Measurements from ENCODE around the gene MUC2. TPM values are rescaled to one million over a fixed set of nuclear protein-coding genes. Genes with fewer than 3 reads are reported as not detected.

Gene MUC2
- total and polyA plus RNA-seq, 9 of the 15 experiments (the other 6 are each of a cell fraction or from before 2014, with no cell fraction given) = under 0.01 to 0.18 TPM; not detected in 7

DNA sequence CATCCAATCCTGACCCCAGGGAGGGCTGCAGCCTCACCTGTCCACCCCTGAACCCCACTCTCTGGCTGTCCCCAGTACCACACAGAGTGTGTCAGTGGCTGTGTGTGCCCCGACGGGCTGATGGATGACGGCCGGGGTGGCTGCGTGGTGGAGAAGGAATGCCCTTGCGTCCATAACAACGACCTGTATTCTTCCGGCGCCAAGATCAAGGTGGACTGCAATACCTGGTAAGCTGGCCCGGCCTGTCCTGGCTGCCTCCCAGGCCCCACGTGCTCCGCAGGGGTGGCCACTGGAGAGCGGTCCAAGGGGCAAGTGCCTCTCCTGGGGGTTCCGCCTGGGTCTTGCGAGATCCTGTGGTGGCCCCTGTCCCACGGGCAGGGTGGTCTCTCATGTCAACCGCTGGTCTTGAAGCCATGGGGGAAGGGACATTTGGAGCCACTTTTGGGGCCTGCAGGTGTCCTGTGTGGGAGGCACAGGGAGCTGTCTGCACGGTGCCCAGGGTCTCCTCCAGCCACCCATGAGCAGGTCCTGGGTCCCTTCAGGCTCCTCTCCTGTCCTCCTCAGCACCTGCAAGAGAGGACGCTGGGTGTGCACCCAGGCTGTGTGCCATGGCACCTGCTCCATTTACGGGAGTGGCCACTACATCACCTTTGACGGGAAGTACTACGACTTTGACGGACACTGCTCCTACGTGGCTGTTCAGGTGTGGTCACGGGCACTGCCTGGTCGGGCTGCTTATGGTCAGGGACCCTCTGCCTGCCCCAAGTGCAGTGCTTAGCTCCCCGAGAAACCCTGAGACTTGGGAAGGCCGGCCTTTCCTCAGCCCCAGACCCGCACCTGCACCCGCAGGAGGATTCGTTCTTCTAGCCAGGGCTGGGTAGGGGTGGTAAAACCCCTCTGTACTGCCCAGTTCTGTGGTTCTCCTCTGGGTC, 11.8 kb downstream of the MUC2 start:
- Histone ChIP-seq H3K4me3 (no peak overlapping the region), H3K9me3 (replicated peaks; ENCODE audit: control insufficient read depth, insufficient read depth, low read depth, low read length) (no peaks in the 10 kb centered on the region; the same call in 1 of the 2 replicates), H3K9me1 (ENCODE audit: control insufficient read depth, insufficient read depth, low read length) (no peaks in the 10 kb centered on the region), H3K9ac (ENCODE audit: insufficient read depth in 1 of 2, low read depth in 2 of 2, low read length in 2 of 2) (no peak overlapping the region), H3K27ac (ENCODE audit: extremely low read depth, low read depth, low read length) (no peak overlapping the region), H3K4me1 (replicated peaks in 1 of 2; ENCODE audit: control insufficient read depth in 2 of 2, insufficient read depth in 2 of 2, low read length in 2 of 2) (peaks cover 0 to 40% of the 10 kb centered on the region in 2 experiments; a peak in 2 of 5 replicates), H3K36me3 (ENCODE audit: control insufficient read depth, insufficient read depth, low read length) (no peaks in the 10 kb centered on the region), H2AFZ (ENCODE audit: low read depth, low read length) (no peak overlapping the region), H3K4me2 (ENCODE audit: insufficient read depth, low read length) (no peak overlapping the region), H3K27me3 (ENCODE audit: control insufficient read depth in 2 of 2, insufficient read depth in 2 of 2, low read length in 2 of 2) (peaks cover 8 to 47% of the 10 kb centered on the region in 2 experiments; a peak in 4 of 5 replicates), H4K20me1 (replicated peaks; ENCODE audit: control insufficient read depth, insufficient read depth, low read length) (no peaks in the 10 kb centered on the region), H3K79me2 (ENCODE audit: control insufficient read depth, insufficient read depth, low read length) (no peaks in the 10 kb centered on the region)
- DNase-seq (ENCODE audit: extremely low read depth in 1 of 4, low spot score in 3 of 4) = no peak
- in situ Hi-C loops (cut with MboI) = no loop called here
- no peak for FAIRE-seq
- WGBS (ENCODE audit: insufficient coverage, low coverage, missing lambda C conversion rate) = 4% methylated on average over 31 of the region's 31 CpGs
- intact Hi-C loops (cut with micrococcal nuclease) = no loop called here
- CTCF ChIA-PET (ENCODE audit: low intra/inter-chr PET ratio) = no interaction called here
- POLR2A ChIA-PET = no interaction called here
- TF ChIP-seq ZFP91 (CRISPR knock-in tag; IDR thresholded peaks at IDR 0.05) (no peak), GATA2 (CRISPR knock-in tag; IDR thresholded peaks at IDR 0.05) (no peak), CREB5 (CRISPR knock-in tag; IDR thresholded peaks at IDR 0.05) (no peak), KLF16 (IDR thresholded peaks at IDR 0.05) (no peak), SMAD3 (CRISPR knock-in tag; conservative IDR thresholded peaks at IDR 0.05) (no peak), XRCC4 (IDR thresholded peaks at IDR 0.05; ENCODE audit: extremely low read depth, insufficient read depth, insufficient read length) (no peak), E2F1 (CRISPR knock-in tag; IDR thresholded peaks at IDR 0.05) (no peak), PTTG1 (tag; IDR thresholded peaks at IDR 0.05; ENCODE audit: low read depth) (no peak), JUNB (CRISPR knock-in tag; conservative IDR thresholded peaks at IDR 0.05) (no peak), RBFOX2 (IDR thresholded peaks at IDR 0.05; ENCODE audit: low read depth, low read length) (no peak)
- TF ChIP-seq, protein P1, sequence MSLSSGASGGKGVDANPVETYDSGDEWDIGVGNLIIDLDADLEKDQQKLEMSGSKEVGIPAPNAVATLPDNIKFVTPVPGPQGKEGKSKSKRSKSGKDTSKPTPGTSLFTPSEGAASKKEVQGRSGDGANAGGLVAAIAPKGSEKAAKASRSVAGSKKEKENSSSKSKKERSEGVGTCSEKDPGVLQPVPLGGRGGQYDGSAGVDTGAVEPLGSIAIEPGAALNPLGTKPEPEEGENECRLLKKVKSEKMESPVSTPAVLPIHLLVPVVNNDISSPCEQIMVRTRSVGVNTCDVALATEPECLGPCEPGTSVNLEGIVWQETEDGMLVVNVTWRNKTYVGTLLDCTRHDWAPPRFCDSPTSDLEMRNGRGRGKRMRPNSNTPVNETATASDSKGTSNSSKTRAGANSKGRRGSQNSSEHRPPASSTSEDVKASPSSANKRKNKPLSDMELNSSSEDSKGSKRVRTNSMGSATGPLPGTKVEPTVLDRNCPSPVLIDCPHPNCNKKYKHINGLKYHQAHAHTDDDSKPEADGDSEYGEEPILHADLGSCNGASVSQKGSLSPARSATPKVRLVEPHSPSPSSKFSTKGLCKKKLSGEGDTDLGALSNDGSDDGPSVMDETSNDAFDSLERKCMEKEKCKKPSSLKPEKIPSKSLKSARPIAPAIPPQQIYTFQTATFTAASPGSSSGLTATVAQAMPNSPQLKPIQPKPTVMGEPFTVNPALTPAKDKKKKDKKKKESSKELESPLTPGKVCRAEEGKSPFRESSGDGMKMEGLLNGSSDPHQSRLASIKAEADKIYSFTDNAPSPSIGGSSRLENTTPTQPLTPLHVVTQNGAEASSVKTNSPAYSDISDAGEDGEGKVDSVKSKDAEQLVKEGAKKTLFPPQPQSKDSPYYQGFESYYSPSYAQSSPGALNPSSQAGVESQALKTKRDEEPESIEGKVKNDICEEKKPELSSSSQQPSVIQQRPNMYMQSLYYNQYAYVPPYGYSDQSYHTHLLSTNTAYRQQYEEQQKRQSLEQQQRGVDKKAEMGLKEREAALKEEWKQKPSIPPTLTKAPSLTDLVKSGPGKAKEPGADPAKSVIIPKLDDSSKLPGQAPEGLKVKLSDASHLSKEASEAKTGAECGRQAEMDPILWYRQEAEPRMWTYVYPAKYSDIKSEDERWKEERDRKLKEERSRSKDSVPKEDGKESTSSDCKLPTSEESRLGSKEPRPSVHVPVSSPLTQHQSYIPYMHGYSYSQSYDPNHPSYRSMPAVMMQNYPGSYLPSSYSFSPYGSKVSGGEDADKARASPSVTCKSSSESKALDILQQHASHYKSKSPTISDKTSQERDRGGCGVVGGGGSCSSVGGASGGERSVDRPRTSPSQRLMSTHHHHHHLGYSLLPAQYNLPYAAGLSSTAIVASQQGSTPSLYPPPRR (CRISPR knock-in tag; IDR thresholded peaks at IDR 0.05; ENCODE audit: borderline replicate concordance) = no peak
- no peak for ATAC-seq
- BruUV-seq (replicated peaks) = no TSS peak
